Pancreas (tissue), 10 donors: Measurements from ENCODE around the gene BEST1. TPM values are rescaled to one million over a fixed set of nuclear protein-coding genes. Genes with fewer than 3 reads are reported as not detected.

Experiments used
- ATAC-seq, 4 donors: fragments of 200-7000 bp; cut with Tn5 transposase; one replicate each; pipeline versions ENCODE4 v1.8.0 to v1.9.1; 2020; ENCODE audit warnings: mild to moderate bottlenecking in 4 of 4, moderate library complexity in 4 of 4
- DNase-seq, 6 donors: peaks; one replicate each; pipeline ENCODE4 v3.0.0-alpha.2; 2020
- FAIRE-seq: peaks from 2 replicates; lab custom pipeline; 2012; peaks lifted over from hg19 to GRCh38; lab: Jason Lieb, UNC
- H3K27ac ChIP-seq, 4 donors: fragments of 200-600 bp; sonication (generic); 1 replicate in 3 of 4; 2 replicates in 1 of 4; pipeline versions ENCODE4 v1.5.0 to v1.8.0; 2020
- H3K27me3 ChIP-seq, 4 donors: fragments of 200-600 bp; one replicate each; pipeline ENCODE4 v1.8.0; 2021
- H3K36me3 ChIP-seq, 3 donors: fragments of 200-600 bp; sonication (generic) in 1 of 3; one replicate each; pipeline versions ENCODE4 v1.5.0 to v1.8.0; 2020 to 2021
- H3K4me1 ChIP-seq, 3 donors: fragments of 200-600 bp; one replicate each; pipeline ENCODE4 v1.8.0; 2021
- H3K4me3 ChIP-seq, 4 donors: fragments of 200-600 bp; sonication (generic) in 2 of 4; one replicate each; pipeline versions ENCODE4 v1.5.0 to v1.8.0; 2020 to 2021
- H3K9me3 ChIP-seq, 4 donors: fragments of 200-600 bp; one replicate each; pipeline ENCODE4 v1.8.0; 2021
- CTCF ChIP-seq, 4 donors: fragments of 200-600 bp; sonication (generic) in 3 of 4; IDR thresholded peaks; one replicate each; pipeline versions ENCODE4 v1.5.0 to v1.8.0; 2021; ENCODE audit warnings: antibody characterized with exemption in 4 of 4
- WGBS, 2 donors: extraction: QIAGEN DNeasy Blood & Tissue Kit; methylation state at CpG; one replicate each; pipeline ENCODE4 v1.1.7; 2013; 5-methylcytosine and 5-hydroxymethylcytosine counted together
- intact Hi-C, 3 donors: fragments of 100-400 bp; cut with DNase I; formaldehyde crosslinking; loops; one replicate each; pipeline versions ENCODE4 v1.11.1 to v1.14.2; 2022
- polyA plus RNA-seq, 2 donors: library from polyadenylated mRNA; stranded (reverse); fragments of 200-250 nt; gene quantifications; one replicate each; pipeline ENCODE4 v1.2.3, GENCODE V29; 2013
- total RNA-seq, 6 donors: library from RNA; stranded (reverse); fragmentation: NEBNext Ultra II Directional in 4 of 6; extraction: Animal tissue kit (Norgen Biotek cat#: 25700) in 4 of 6; gene quantifications; one replicate each; pipeline versions ENCODE4 v1.2.1 to v1.2.4, GENCODE V29; 2021 to 2023
- donor health status: healthy with polysubstance abuse.
- donor health status: DM: no; HTN: no; CAD: no; lungs with moderate emphysema.
- donor health status: DM: no; HTN: no; CAD: no.
- donor health status: control.
- donor health status: control.
- donor health status: Bipolar disorder and iron deficiency.
- donor health status: DM: yes; HTN: yes; CAD: no.
- donor health status: DM: no; HTN: no; CAD: no.
- donor health status: DM: no; HTN: no; CAD: no.
- donor health status: DM: yes; HTN: yes; CAD: no.

Gene BEST1
- total and polyA plus RNA-seq, 8 donors, result 0.43 to 2.4 (median 1.1) TPM

GRCh38 chr11:61966734-61967115, 16.6 kb downstream of the BEST1 start:
- intact Hi-C loops, result no loop called here
- Histone ChIP-seq H3K27me3 (no peaks in the 10 kb centered on the region), H3K4me1 (peaks cover 24 to 51% (median 37%) of the 10 kb centered on the region in 3 donors), H3K4me3 (peak overlapping the region; percentile 63 to 91 (median 73)), H3K36me3 (peaks cover 0 to 27% (median 10%) of the 10 kb centered on the region in 3 donors), H3K27ac (peak overlapping the region; percentile 97 to 99 (median 98)), H3K9me3 (no peaks in the 10 kb centered on the region)
- 0% methylated on average over 13 of the region's 13 CpGs for WGBS, 2 donors
- DNase-seq, result peak; percentile 39 to 69 (median 52)
- FAIRE-seq, result no peak
- no peak for TF ChIP-seq CTCF (IDR thresholded peaks at IDR 0.05)
- no peak for ATAC-seq

DNA sequence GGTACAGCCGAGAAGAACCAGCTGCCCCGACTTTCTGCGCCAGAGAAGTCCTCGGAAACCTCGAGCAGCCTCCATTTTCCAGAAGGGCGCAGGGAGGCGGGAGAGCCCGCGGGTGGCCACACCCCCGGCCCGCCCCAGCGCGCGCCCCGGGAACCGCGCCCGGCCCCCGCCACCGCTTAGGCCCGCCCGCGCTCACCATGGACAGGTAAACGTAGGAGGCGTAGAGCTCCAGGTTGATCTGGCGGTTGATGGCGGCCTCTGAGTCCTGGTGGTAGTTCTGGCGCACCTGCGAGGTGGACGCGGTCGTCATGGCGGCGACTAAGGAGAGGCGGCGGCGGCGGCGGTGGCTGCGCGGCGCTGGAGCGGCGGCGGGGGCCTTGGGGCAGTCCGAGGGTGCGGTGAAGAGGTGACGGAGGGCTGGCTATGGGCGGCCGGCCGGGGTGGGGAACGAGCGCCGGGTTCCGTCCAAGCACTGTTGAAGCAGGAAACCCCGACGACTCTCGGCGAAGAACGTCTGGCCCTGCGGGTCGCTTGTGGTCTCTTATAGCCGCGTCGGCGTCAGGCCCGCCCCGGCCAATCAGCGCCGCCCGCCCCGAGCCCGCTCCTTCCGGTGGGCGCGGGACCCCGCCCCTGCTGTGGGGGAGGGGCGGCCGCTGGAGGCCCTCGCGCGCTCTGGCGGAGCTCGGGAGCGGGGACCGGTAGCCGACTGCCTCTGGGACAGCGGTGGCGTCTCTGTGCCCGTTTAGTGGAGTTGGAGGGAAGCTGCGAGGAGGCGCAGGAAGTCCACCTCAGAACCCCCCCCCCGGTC, 17.2 kb downstream of the BEST1 start, which contains the start of gene FTH1:
FTH1 (minus strand) TSS at position 519 of the 808 bp plus-strand sequence; CDS start at position 310, 209 bp downstream.
- peaks cover 0 to 27% (median 10%) of the 10 kb centered on the region in 3 donors for H3K36me3 ChIP-seq
- peaks cover 29 to 56% (median 41%) of the 10 kb centered on the region in 3 donors for H3K4me1 ChIP-seq
- TF ChIP-seq CTCF (IDR thresholded peaks at IDR 0.05), result no peak
- DNase-seq, result peak; percentile 88 to 99 (median 94)
- FAIRE-seq, result no peak
- 2 to 3% methylated on average over 77 to 93 of the region's 93 CpGs for WGBS, 2 donors
- H3K27ac ChIP-seq, result peak within 1 kb of the TSS; percentile 97 to 99 (median 98)
- H3K9me3 ChIP-seq, result no peaks in the 10 kb centered on the region
- H3K4me3 ChIP-seq, result peak within 1 kb of the TSS; percentile 63 to 91 (median 73)
- peak; percentile 75 to 82 (median 78) for ATAC-seq
- intact Hi-C loops, result no loop called here
- no peaks in the 10 kb centered on the region for H3K27me3 ChIP-seq

DNA sequence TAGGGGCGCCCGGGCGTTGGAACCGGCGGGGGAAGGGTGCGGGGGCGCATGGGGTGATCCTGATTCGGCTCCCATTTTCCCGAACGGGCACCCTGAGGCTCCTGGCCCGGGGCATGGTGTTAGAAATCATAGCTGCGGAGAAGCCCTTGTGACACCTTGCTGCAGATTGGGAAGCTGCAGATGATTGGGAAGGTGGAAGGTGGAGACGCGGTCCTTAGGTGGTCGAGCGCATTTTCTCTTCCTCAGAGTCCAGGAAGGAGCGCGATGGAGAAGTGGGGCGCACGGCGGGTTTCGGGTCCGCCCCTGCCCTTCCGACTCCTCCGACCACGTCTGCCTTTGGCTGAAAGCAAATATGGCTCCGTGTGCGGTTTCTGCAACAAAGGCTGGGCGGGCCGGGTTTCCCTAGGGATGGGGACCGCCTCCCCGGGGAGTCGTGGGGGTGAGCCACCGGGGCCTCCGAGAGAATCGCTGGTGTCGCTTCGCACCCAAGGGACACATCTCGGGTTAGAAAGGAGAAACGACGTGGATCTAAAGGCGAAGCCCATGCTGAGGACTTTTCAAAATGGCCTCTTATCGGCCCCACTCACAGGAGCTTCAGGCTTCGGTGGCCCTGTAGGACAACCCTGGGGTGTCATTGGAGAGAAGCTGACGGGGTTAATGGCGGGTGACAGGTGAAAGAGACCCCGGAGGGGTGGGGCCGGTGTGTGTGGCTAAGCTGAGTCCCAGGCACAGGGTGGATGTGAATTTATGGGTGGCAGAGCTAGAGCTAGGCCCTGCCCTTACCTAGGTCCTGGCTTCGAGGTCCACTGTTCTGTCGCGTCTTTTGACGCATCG, 18.0 kb downstream of the BEST1 start:
- H3K36me3 ChIP-seq, result peaks cover 0 to 23% (median 10%) of the 10 kb centered on the region in 3 donors
- 6 to 7% methylated on average over 50 to 53 of the region's 53 CpGs for WGBS, 2 donors
- H3K27me3 ChIP-seq, result no peaks in the 10 kb centered on the region
- H3K4me1 ChIP-seq, result peaks cover 35 to 60% (median 49%) of the 10 kb centered on the region in 3 donors
- DNase-seq, result peak in 5 of 6 donors; percentile 55 to 83 (median 65)
- ATAC-seq, result peak in 1 of 4 donors; percentile 0
- H3K9me3 ChIP-seq, result no peaks in the 10 kb centered on the region
- peak overlapping the region; percentile 63 to 91 (median 73) for H3K4me3 ChIP-seq
- intact Hi-C loops, result no loop called here
- no peak for TF ChIP-seq CTCF (IDR thresholded peaks at IDR 0.05)
- FAIRE-seq, result no peak
- peak overlapping the region; percentile 97 to 99 (median 98) for H3K27ac ChIP-seq

- FAIRE-seq, result no peak
- ATAC-seq, result no peak
- 88 to 91% methylated on average over 15 to 16 of the region's 16 CpGs for WGBS, 2 donors
- peak overlapping the region in 3 of 4 donors; percentile 69 to 91 (median 77) for H3K4me3 ChIP-seq
- H3K27ac ChIP-seq, result peak overlapping the region; percentile 97 to 99 (median 98)
- no peaks in the 10 kb centered on the region for H3K9me3 ChIP-seq
- intact Hi-C loops, result no loop called here
- no peak for TF ChIP-seq CTCF (IDR thresholded peaks at IDR 0.05)
- DNase-seq, result peak in 4 of 6 donors; percentile 13 to 35 (median 18)
- H3K27me3 ChIP-seq, result no peaks in the 10 kb centered on the region
- H3K4me1 ChIP-seq, result peaks cover 40 to 60% (median 56%) of the 10 kb centered on the region in 3 donors
- H3K36me3 ChIP-seq, result peaks cover 0 to 16% (median 10%) of the 10 kb centered on the region in 3 donors
Observed at GRCh38 chr11:61968758-61969390, 18.7 kb downstream of the BEST1 start.
